KMS-11 (cell line): Measurements from ENCODE around the gene NDUFS6.

Experiments used
- H2AFZ ChIP-seq: fragments of 200-600 bp; sonication (generic); 2 replicates; pipeline ENCODE4 v1.6.1; 2016; ENCODE audit warnings: antibody characterized with exemption, mixed run types, low read depth
- H3K27ac ChIP-seq: fragments of 200-600 bp; sonication (generic); 2 replicates; pipeline ENCODE4 v1.6.1; 2016; ENCODE audit warnings: mild to moderate bottlenecking, mixed run types
- H3K27me3 ChIP-seq: fragments of 200-600 bp; sonication (generic); 2 replicates; pipeline ENCODE4 v1.6.1; 2017; ENCODE audit warnings: mild to moderate bottlenecking, low read depth, mixed run types, moderate library complexity; ENCODE audit not compliant: insufficient read depth
- H3K36me3 ChIP-seq: fragments of 200-600 bp; sonication (generic); 2 replicates; pipeline ENCODE4 v1.6.1; 2017; ENCODE audit warnings: mild to moderate bottlenecking, mixed run types; ENCODE audit not compliant: insufficient read depth
- H3K4me1 ChIP-seq: fragments of 200-600 bp; sonication (generic); 2 replicates; pipeline ENCODE4 v1.6.1; 2016; ENCODE audit warnings: mild to moderate bottlenecking, low read depth, mixed run types; ENCODE audit not compliant: poor library complexity, severe bottlenecking
- H3K4me2 ChIP-seq: fragments of 200-600 bp; sonication (generic); 2 replicates; pipeline ENCODE4 v1.7.0; 2016; ENCODE audit warnings: mild to moderate bottlenecking, mixed run types
- H3K4me3 ChIP-seq: fragments of 200-600 bp; sonication (generic); IDR thresholded peaks from 2 replicates; pipeline ENCODE4 v1.6.1; 2017; ENCODE audit warnings: low read depth, low read length, mixed read lengths; ENCODE audit not compliant: insufficient read depth
- H3K79me2 ChIP-seq: fragments of 200-600 bp; sonication (generic); 2 replicates; pipeline ENCODE4 v1.6.1; 2016; ENCODE audit warnings: low read depth, mixed run types; ENCODE audit not compliant: insufficient read depth
- H3K9ac ChIP-seq: fragments of 200-600 bp; sonication (generic); 2 replicates; pipeline ENCODE4 v1.6.1; 2016; ENCODE audit warnings: mild to moderate bottlenecking, mixed run types
- H4K20me1 ChIP-seq: fragments of 200-600 bp; sonication (generic); 2 replicates; pipeline ENCODE4 v1.6.1; 2016; ENCODE audit warnings: mild to moderate bottlenecking, mixed run types; ENCODE audit not compliant: insufficient read depth
- CTCF ChIP-seq: fragments of 200-600 bp; sonication (generic); conservative IDR thresholded peaks from 2 replicates; pipeline ENCODE4 v1.6.1; 2017; ENCODE audit warnings: low read depth, mild to moderate bottlenecking, antibody characterized with exemption, low read length, moderate library complexity, mixed read lengths

Gene NDUFS6

GRCh38 chr5:1844708-1845436 is 43.7 kb downstream of the NDUFS6 start:
- no peak overlapping the region for H2AFZ ChIP-seq
- H3K79me2 ChIP-seq, result no peaks in the 10 kb centered on the region
- no peak overlapping the region for H3K4me2 ChIP-seq
- H3K4me1 ChIP-seq, result no peaks in the 10 kb centered on the region
- H3K9ac ChIP-seq, result no peak overlapping the region
- no peak overlapping the region for H3K27ac ChIP-seq
- H4K20me1 ChIP-seq, result no peaks in the 10 kb centered on the region
- no peaks in the 10 kb centered on the region for H3K36me3 ChIP-seq
- no peak overlapping the region for H3K4me3 ChIP-seq
- H3K27me3 ChIP-seq, result no peaks in the 10 kb centered on the region; the same call in 1 of the 2 replicates
- TF ChIP-seq CTCF, result no peak

- no peaks in the 10 kb centered on the region for H4K20me1 ChIP-seq
- TF ChIP-seq CTCF, result no peak
- H3K4me3 ChIP-seq, result no peak overlapping the region
- no peak overlapping the region for H3K4me2 ChIP-seq
- H2AFZ ChIP-seq, result no peak overlapping the region
- H3K79me2 ChIP-seq, result no peaks in the 10 kb centered on the region
- H3K9ac ChIP-seq, result no peak overlapping the region
- H3K27ac ChIP-seq, result no peak overlapping the region
- H3K27me3 ChIP-seq, result peaks cover 7% of the 10 kb centered on the region; the same call in 1 of the 2 replicates
- H3K36me3 ChIP-seq, result no peaks in the 10 kb centered on the region
- H3K4me1 ChIP-seq, result no peaks in the 10 kb centered on the region
Observed at GRCh38 chr5:1845696-1846095, 44.5 kb downstream of the NDUFS6 start.

- H2AFZ ChIP-seq, result no peak overlapping the region
- H3K4me3 ChIP-seq, result no peak overlapping the region
- peaks cover 12% of the 10 kb centered on the region; the same call in 1 of the 2 replicates for H3K27me3 ChIP-seq
- H3K4me2 ChIP-seq, result no peak overlapping the region
- H3K9ac ChIP-seq, result no peak overlapping the region
- TF ChIP-seq CTCF, result no peak
- H3K79me2 ChIP-seq, result no peaks in the 10 kb centered on the region
- no peaks in the 10 kb centered on the region for H4K20me1 ChIP-seq
- no peaks in the 10 kb centered on the region for H3K4me1 ChIP-seq
- H3K27ac ChIP-seq, result no peak overlapping the region
- no peaks in the 10 kb centered on the region for H3K36me3 ChIP-seq
Observed at GRCh38 chr5:1846583-1846982, 45.4 kb downstream of the NDUFS6 start.

GRCh38 chr5:1847056-1847455 is 45.8 kb downstream of the NDUFS6 start:
- H3K9ac ChIP-seq, result no peak overlapping the region
- H2AFZ ChIP-seq, result no peak overlapping the region
- H3K4me1 ChIP-seq, result no peaks in the 10 kb centered on the region
- H3K27me3 ChIP-seq, result peaks cover 12% of the 10 kb centered on the region; the same call in 1 of the 2 replicates
- TF ChIP-seq CTCF, result no peak
- no peak overlapping the region for H3K4me3 ChIP-seq
- H3K36me3 ChIP-seq, result no peaks in the 10 kb centered on the region
- no peaks in the 10 kb centered on the region for H3K79me2 ChIP-seq
- no peak overlapping the region for H3K4me2 ChIP-seq
- H3K27ac ChIP-seq, result no peak overlapping the region
- no peaks in the 10 kb centered on the region for H4K20me1 ChIP-seq
